Ascending aorta (tissue), 2 donors: ENCODE results near the gene RBKS. TPM values are rescaled to one million over a fixed set of nuclear protein-coding genes. Genes with fewer than 3 reads are reported as not detected.
A peak's percentile ranks its signal among the peaks of the same experiment; 100 is the strongest.

Source experiments
- DNase-seq, 2 donors: peaks; one replicate each; pipeline ENCODE4 v3.0.0-alpha.2; 2019; ENCODE audit warnings: low spot score in 2 of 2
- H3K27ac ChIP-seq, 2 donors: fragments of 200-600 bp; sonication (generic); one replicate each; pipeline ENCODE4 v1.5.1; 2016 to 2017; ENCODE audit warnings: mild to moderate bottlenecking in 1 of 2
- H3K27me3 ChIP-seq: fragments of 200-600 bp; sonication (generic); one replicate; pipeline ENCODE4 v1.5.1; 2017
- H3K36me3 ChIP-seq, 2 donors: fragments of 200-600 bp; sonication (generic); one replicate each; pipeline ENCODE4 v1.5.1; 2016
- H3K4me1 ChIP-seq, 2 donors: fragments of 200-600 bp; sonication (generic); one replicate each; pipeline ENCODE4 v1.5.1; 2016 to 2017; ENCODE audit warnings: mild to moderate bottlenecking in 1 of 2
- H3K4me3 ChIP-seq, 2 donors: fragments of 200-600 bp; sonication (generic); one replicate each; pipeline ENCODE4 v1.5.1; 2016 to 2017; ENCODE audit warnings: mild to moderate bottlenecking in 1 of 2
- H3K9me3 ChIP-seq, 2 donors: fragments of 200-600 bp; sonication (generic); one replicate each; pipeline ENCODE4 v1.5.1; 2016
- CTCF ChIP-seq, 3 experiments: fragments of 200-600 bp in 2 of 3; fragments of 450-650 bp in 1 of 3; sonication (generic) in 2 of 3; IDR thresholded peaks; one replicate each; pipeline ENCODE4 v1.5.1; 2016 to 2019; ENCODE audit warnings: antibody characterized with exemption in 3 of 3, mild to moderate bottlenecking in 1 of 3, moderate library complexity in 1 of 3
- intact Hi-C: fragments of 100-400 bp; cut with DNase I; formaldehyde crosslinking; loops from one replicate; pipeline ENCODE4 v1.15.1; 2023
- total RNA-seq: library from RNA; depleted of rRNA; stranded (reverse); fragments of >200 nt; gene quantifications from one replicate; pipeline ENCODE4 v1.1.0, GENCODE V29; 2016

Gene RBKS
- total RNA-seq, 1 donor from 2014 or later, result not detected

DNA sequence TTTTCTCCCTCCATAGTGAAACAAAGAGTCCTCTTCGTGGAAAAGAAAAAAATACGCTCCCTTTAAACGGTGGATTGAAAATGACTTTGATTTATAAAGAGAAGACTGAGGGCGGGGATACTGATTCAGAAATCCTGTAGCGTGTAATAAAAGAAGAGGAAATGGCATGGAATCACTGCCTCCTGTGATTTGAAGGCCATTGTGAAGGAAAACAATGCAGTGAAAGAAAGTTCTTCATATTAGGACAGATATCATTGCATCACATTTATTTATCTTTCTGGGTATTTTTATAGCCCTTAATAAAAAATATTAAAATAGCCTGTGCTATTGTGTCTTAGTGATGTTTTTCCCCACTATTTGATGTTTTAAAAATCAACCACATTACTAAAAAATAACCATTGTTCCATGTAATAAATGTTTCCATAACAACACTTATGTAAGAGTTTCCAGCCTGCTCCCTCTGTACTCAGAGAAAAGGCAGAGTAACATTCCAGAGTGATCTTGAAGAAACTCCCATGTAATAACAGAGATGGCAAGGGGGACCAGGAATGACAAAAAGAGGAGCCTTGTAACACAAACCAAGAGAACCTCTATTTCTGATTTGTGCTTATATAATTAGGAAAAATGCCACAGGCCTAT is 110.7 kb downstream of the RBKS start:
- Histone ChIP-seq H3K27ac (peak overlapping the region; percentile 66 to 72), H3K4me3 (no peak overlapping the region), H3K27me3 (no peaks in the 10 kb centered on the region), H3K4me1 (peaks cover 0 to 18% of the 10 kb centered on the region in 2 donors), H3K36me3 (peaks cover 6 to 17% of the 10 kb centered on the region in 2 donors), H3K9me3 (no peaks in the 10 kb centered on the region)
- peak in 1 of 2 donors; percentile 37 for DNase-seq
- TF ChIP-seq CTCF (IDR thresholded peaks at IDR 0.05), result no peak
- intact Hi-C loops, result loop anchor here (10.0 kb wide), 1 partner anchor 325 kb away; no protein-coding TSS in a partner anchor

- Histone ChIP-seq H3K27ac (peak overlapping the region; percentile 66 to 72), H3K27me3 (no peaks in the 10 kb centered on the region), H3K9me3 (no peaks in the 10 kb centered on the region), H3K4me3 (no peak overlapping the region), H3K36me3 (peaks cover 6 to 17% of the 10 kb centered on the region in 2 donors), H3K4me1 (peaks cover 9 to 32% of the 10 kb centered on the region in 2 donors)
- TF ChIP-seq CTCF (IDR thresholded peaks at IDR 0.05), result no peak
- intact Hi-C loops, result loop anchor here (10.0 kb wide), 1 partner anchor 328 kb away; no protein-coding TSS in a partner anchor
- no peak for DNase-seq
Measured at GRCh38 chr2:27776696-27777095, 113.5 kb downstream of the RBKS start.

DNA sequence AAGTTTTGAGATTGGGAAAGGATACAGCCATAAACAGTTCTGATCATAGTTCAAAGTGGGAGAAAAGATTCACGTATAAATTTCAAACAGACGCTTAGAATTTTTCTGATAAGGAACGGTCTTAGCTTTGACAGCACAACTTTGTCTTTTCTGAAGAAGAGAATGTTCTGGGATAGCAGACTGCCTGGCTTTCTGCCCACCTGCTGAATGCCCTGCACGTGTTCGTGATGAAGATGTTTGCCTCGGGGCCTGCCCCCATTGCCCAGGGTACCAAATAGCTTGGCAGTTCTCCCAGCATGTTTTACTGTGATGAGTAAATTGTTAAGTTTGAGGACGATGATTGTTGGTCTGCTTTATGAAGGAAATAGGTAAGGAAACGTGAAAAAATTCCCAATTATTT is 114.1 kb downstream of the RBKS start:
- no peaks in the 10 kb centered on the region for H3K27me3 ChIP-seq
- DNase-seq, result peak in 1 of 2 donors; percentile 66
- TF ChIP-seq CTCF (IDR thresholded peaks at IDR 0.05), result no peak
- peaks cover 9 to 32% of the 10 kb centered on the region in 2 donors for H3K4me1 ChIP-seq
- H3K9me3 ChIP-seq, result no peaks in the 10 kb centered on the region
- H3K36me3 ChIP-seq, result peaks cover 6 to 17% of the 10 kb centered on the region in 2 donors
- intact Hi-C loops, result loop anchor here (10.0 kb wide), 1 partner anchor 329 kb away; no protein-coding TSS in a partner anchor
- peak overlapping the region; percentile 66 to 72 for H3K27ac ChIP-seq
- H3K4me3 ChIP-seq, result no peak overlapping the region

GRCh38 chr2:27773959-27774358 is 116.2 kb downstream of the RBKS start:
- peaks cover 6 to 17% of the 10 kb centered on the region in 2 donors for H3K36me3 ChIP-seq
- intact Hi-C loops, result loop anchor here (10.0 kb wide), 1 partner anchor 331 kb away; no protein-coding TSS in a partner anchor
- H3K4me3 ChIP-seq, result peak overlapping the region; percentile 80 to 92
- H3K9me3 ChIP-seq, result no peaks in the 10 kb centered on the region
- H3K27me3 ChIP-seq, result no peaks in the 10 kb centered on the region
- no peak for TF ChIP-seq CTCF (IDR thresholded peaks at IDR 0.05)
- DNase-seq, result no peak
- peak overlapping the region; percentile 90 to 96 for H3K27ac ChIP-seq
- H3K4me1 ChIP-seq, result peaks cover 9 to 26% of the 10 kb centered on the region in 2 donors

GRCh38 chr2:27772804-27773203 is 117.4 kb downstream of the RBKS start:
- Histone ChIP-seq H3K4me1 (peaks cover 9 to 24% of the 10 kb centered on the region in 2 donors), H3K4me3 (peak overlapping the region; percentile 80 to 92), H3K9me3 (no peaks in the 10 kb centered on the region), H3K27ac (peak overlapping the region; percentile 90 to 96), H3K36me3 (peaks cover 6 to 17% of the 10 kb centered on the region in 2 donors), H3K27me3 (no peaks in the 10 kb centered on the region)
- no peak for TF ChIP-seq CTCF (IDR thresholded peaks at IDR 0.05)
- intact Hi-C loops, result loop anchor here (10.0 kb wide), 1 partner anchor 332 kb away; no protein-coding TSS in a partner anchor
- DNase-seq, result no peak
